HCT116 (cell line): ENCODE measurements around the gene GABBR2.

Experiments used
- EZH2 ChIP-seq: fragments of 200-600 bp; sonication (generic); IDR thresholded peaks from 2 replicates; pipeline ENCODE4 v1.6.1; 2017; ENCODE audit warnings: antibody characterized with exemption, mixed run types
- EZH2phosphoT487 ChIP-seq: fragments of 200-600 bp; IDR thresholded peaks from 2 replicates; pipeline ENCODE4 v1.6.1; 2018; ENCODE audit warnings: antibody characterized with exemption, borderline replicate concordance
- POLR2A ChIP-seq: IDR thresholded peaks from 2 replicates; pipeline ENCODE4 v1.7.0; 2011; ENCODE audit warnings: borderline replicate concordance; ENCODE audit not compliant: insufficient read depth, insufficient read length; ENCODE audit errors: extremely low read depth
- POLR2AphosphoS5 ChIP-seq: IDR thresholded peaks from 2 replicates; pipeline ENCODE4 v1.6.1; 2011; ENCODE audit warnings: mild to moderate bottlenecking, low read depth, low read length, moderate library complexity
- RAD21 ChIP-seq: IDR thresholded peaks from 2 replicates; pipeline ENCODE4 v1.6.1; 2012; ENCODE audit warnings: low read depth, mild to moderate bottlenecking
- TCF7L2 ChIP-seq: IDR thresholded peaks from 2 replicates; pipeline ENCODE4 v1.7.0; 2011; ENCODE audit warnings: borderline replicate concordance, inconsistent platforms; ENCODE audit not compliant: insufficient read depth, insufficient read length; ENCODE audit errors: extremely low read depth
- YY1 ChIP-seq: IDR thresholded peaks from 2 replicates; pipeline ENCODE4 v1.6.1; 2011; ENCODE audit warnings: low read length, low read depth, moderate library complexity, mild to moderate bottlenecking; ENCODE audit not compliant: insufficient replicate concordance; ENCODE audit errors: extremely low read depth
- TF ChIP-seq, protein P1 (sequence below), 3 experiments: fragments of 200-600 bp in 1 of 3; sonication (generic) in 1 of 3; IDR thresholded peaks in 2 of 3; conservative IDR thresholded peaks in 1 of 3; 2 replicates each; pipeline ENCODE4 v1.5.1; 2012 to 2017; ENCODE audit warnings: low read depth in 2 of 3, low read length in 2 of 3, antibody characterized with exemption in 1 of 3, borderline replicate concordance in 1 of 3, control low read depth in 1 of 3, mild to moderate bottlenecking in 1 of 3, mixed read lengths in 1 of 3, mixed run types in 1 of 3, moderate library complexity in 1 of 3; ENCODE audit not compliant: insufficient read depth in 1 of 3
- TF ChIP-seq, protein P2 (sequence below): IDR thresholded peaks from 2 replicates; pipeline ENCODE4 v1.6.1; 2012; ENCODE audit warnings: low read depth

DNA sequence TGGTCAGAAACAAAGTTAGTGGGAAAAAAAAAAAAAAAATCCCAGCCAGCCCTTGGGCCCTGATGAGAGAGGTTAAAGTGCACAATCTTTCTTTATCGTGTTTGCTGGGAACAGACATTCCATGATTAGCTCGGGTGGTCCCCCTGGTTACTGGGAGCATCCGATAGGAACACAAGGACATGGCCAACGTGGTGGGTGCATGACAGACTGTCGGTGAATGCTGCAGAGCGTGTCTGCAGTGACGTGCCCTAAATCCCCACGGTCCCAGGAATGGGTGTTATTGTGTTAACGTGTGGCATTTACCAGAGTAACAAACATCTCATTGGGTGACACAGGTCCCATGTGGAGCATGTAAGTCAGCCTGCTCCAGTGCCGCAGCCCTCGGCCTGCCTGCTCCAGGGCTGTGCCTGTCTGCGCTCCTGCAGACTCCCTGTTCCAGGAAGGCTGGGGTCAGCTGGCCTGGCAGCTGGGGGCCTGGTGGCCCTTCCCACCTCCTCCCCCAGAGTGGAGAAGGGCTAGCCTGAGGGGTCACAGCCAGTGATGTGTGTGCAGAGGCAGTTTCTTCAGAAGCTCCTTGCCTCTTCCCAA lies 419.0 kb downstream of the GABBR2 start:
- TF ChIP-seq, protein P1, sequence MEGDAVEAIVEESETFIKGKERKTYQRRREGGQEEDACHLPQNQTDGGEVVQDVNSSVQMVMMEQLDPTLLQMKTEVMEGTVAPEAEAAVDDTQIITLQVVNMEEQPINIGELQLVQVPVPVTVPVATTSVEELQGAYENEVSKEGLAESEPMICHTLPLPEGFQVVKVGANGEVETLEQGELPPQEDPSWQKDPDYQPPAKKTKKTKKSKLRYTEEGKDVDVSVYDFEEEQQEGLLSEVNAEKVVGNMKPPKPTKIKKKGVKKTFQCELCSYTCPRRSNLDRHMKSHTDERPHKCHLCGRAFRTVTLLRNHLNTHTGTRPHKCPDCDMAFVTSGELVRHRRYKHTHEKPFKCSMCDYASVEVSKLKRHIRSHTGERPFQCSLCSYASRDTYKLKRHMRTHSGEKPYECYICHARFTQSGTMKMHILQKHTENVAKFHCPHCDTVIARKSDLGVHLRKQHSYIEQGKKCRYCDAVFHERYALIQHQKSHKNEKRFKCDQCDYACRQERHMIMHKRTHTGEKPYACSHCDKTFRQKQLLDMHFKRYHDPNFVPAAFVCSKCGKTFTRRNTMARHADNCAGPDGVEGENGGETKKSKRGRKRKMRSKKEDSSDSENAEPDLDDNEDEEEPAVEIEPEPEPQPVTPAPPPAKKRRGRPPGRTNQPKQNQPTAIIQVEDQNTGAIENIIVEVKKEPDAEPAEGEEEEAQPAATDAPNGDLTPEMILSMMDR (IDR thresholded peaks at IDR 0.05 in 2 of 3, conservative IDR thresholded peaks at IDR 0.05 in 1 of 3; ENCODE audit: borderline replicate concordance in 1 of 3, insufficient read depth in 1 of 3, low read depth in 2 of 3, low read length in 2 of 3) = no peak
- TF ChIP-seq POLR2A = no peak
- TF ChIP-seq RAD21 = no peak
- TF ChIP-seq EZH2 = no peak
- no peak for TF ChIP-seq YY1
- TF ChIP-seq, protein P2, sequence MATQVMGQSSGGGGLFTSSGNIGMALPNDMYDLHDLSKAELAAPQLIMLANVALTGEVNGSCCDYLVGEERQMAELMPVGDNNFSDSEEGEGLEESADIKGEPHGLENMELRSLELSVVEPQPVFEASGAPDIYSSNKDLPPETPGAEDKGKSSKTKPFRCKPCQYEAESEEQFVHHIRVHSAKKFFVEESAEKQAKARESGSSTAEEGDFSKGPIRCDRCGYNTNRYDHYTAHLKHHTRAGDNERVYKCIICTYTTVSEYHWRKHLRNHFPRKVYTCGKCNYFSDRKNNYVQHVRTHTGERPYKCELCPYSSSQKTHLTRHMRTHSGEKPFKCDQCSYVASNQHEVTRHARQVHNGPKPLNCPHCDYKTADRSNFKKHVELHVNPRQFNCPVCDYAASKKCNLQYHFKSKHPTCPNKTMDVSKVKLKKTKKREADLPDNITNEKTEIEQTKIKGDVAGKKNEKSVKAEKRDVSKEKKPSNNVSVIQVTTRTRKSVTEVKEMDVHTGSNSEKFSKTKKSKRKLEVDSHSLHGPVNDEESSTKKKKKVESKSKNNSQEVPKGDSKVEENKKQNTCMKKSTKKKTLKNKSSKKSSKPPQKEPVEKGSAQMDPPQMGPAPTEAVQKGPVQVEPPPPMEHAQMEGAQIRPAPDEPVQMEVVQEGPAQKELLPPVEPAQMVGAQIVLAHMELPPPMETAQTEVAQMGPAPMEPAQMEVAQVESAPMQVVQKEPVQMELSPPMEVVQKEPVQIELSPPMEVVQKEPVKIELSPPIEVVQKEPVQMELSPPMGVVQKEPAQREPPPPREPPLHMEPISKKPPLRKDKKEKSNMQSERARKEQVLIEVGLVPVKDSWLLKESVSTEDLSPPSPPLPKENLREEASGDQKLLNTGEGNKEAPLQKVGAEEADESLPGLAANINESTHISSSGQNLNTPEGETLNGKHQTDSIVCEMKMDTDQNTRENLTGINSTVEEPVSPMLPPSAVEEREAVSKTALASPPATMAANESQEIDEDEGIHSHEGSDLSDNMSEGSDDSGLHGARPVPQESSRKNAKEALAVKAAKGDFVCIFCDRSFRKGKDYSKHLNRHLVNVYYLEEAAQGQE = no peak
- TF ChIP-seq TCF7L2 = no peak
- no peak for TF ChIP-seq EZH2phosphoT487
- TF ChIP-seq POLR2AphosphoS5 = no peak
